A673 (cell line): Measurements from ENCODE around the gene DACT1. TPM values are rescaled to one million over a fixed set of nuclear protein-coding genes. Genes with fewer than 3 reads are reported as not detected.
A peak's percentile ranks its signal among the peaks of the same experiment; 100 is the strongest.

Experiments used
- BruUV-seq: library from RNA; stranded (reverse); fragments of 400-500 nt; replicated peaks from 2 replicates; lab custom pipeline; 2021; lab: Mats Ljungman, UMichigan
- CTCF ChIA-PET: fragments of 300-600 bp; sonication (Branson Sonifier 250); formaldehyde crosslinking; loops from one replicate; lab custom pipeline; 2022; ENCODE audit warnings: antibody characterized with exemption; lab: Charles Lee
- POLR2A ChIA-PET: fragments of 300-600 bp; sonication (Branson Sonifier 250); formaldehyde crosslinking; loops from one replicate; lab custom pipeline; 2022; ENCODE audit warnings: antibody characterized with exemption; ENCODE audit not compliant: low non-redundant PET; lab: Charles Lee
- DNase-seq: peaks from one replicate; pipeline ENCODE4 v3.0.0-alpha.2; 2015; ENCODE audit warnings: low spot score
- H3K27ac ChIP-seq: fragments of 200-600 bp; sonication (generic); 2 replicates; pipeline ENCODE4 v1.5.1; 2016; ENCODE audit warnings: mixed run types, low read depth, mild to moderate bottlenecking, mixed read lengths, antibody characterized with exemption, low read length; ENCODE audit not compliant: poor library complexity, severe bottlenecking
- H3K27me3 ChIP-seq: fragments of 200-600 bp; sonication (generic); replicated peaks from 2 replicates; pipeline ENCODE4 v1.6.1; 2017; ENCODE audit warnings: mixed run types, low read depth, mild to moderate bottlenecking, mixed read lengths, antibody characterized with exemption, low read length; ENCODE audit not compliant: insufficient read depth, poor library complexity
- H3K36me3 ChIP-seq: fragments of 200-600 bp; sonication (generic); 2 replicates; pipeline ENCODE4 v1.6.1; 2016; ENCODE audit warnings: mixed run types, mild to moderate bottlenecking, mixed read lengths, antibody characterized with exemption, low read length; ENCODE audit not compliant: insufficient read depth, poor library complexity, severe bottlenecking
- H3K4me1 ChIP-seq: fragments of 200-600 bp; sonication (generic); 2 replicates; pipeline ENCODE4 v1.6.1; 2017; ENCODE audit warnings: mixed run types, mild to moderate bottlenecking, mixed read lengths, antibody characterized with exemption, low read length; ENCODE audit not compliant: insufficient read depth, poor library complexity, severe bottlenecking
- H3K4me3 ChIP-seq: fragments of 200-600 bp; sonication (generic); 2 replicates; pipeline ENCODE4 v1.5.1; 2016; ENCODE audit warnings: low read depth, mixed run types, mild to moderate bottlenecking, mixed read lengths, low read length; ENCODE audit not compliant: poor library complexity, severe bottlenecking
- H3K9me3 ChIP-seq: fragments of 200-600 bp; sonication (generic); 2 replicates; pipeline ENCODE4 v1.6.1; 2016; ENCODE audit warnings: mixed run types, low read depth, mild to moderate bottlenecking, mixed read lengths, antibody characterized with exemption, low read length; ENCODE audit not compliant: poor library complexity, severe bottlenecking
- CTCF ChIP-seq: fragments of 300-800, 200-600 bp; sonication (generic); conservative IDR thresholded peaks from 2 replicates; pipeline ENCODE4 v1.5.1; 2017; ENCODE audit warnings: low read depth, mild to moderate bottlenecking, antibody characterized with exemption, low read length, moderate library complexity, mixed read lengths
- EZH2 ChIP-seq: fragments of 200-600 bp; sonication (generic); IDR thresholded peaks from 2 replicates; pipeline ENCODE4 v1.6.1; 2017; ENCODE audit warnings: borderline replicate concordance, low read depth, mild to moderate bottlenecking, mixed read lengths, antibody characterized with exemption, low read length; ENCODE audit not compliant: poor library complexity, severe bottlenecking
- intact Hi-C: fragments of 100-400 bp; cut with micrococcal nuclease; formaldehyde crosslinking; loops from one replicate; pipeline ENCODE4 v1.10.0; 2022; ENCODE audit not compliant: unreplicated experiment
- total RNA-seq: library from RNA; stranded (reverse); gene quantifications from 2 replicates; pipeline ENCODE4 v1.2.3, GENCODE V29; 2021

The DACT1 gene
- total RNA-seq, 1 experiment from 2014 or later = 5.1 TPM

DNA sequence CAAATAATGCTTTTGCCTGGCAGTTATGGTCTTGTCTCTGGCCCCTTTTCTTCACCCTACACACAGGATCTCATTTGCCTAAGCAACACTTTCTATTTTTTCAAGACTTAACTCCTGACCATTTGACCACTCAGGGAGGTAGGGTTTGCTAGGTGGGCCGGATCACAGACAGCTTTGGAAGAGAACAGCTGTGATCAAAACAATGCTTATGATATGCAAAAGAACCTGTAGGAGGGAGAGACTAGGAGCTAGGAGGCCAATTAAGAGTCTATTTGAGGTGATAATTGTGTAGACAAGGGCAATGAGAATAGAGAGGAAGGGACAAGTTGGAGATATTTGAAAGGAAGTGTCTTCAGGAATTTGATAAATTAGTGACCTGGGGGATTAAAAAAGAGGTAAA, 12.3 kb upstream of the DACT1 start:
- TF ChIP-seq CTCF (no peak), EZH2 (no peak)
- H3K36me3 ChIP-seq = no peaks in the 10 kb centered on the region
- ChIA-PET CTCF (no interaction called here), POLR2A (no interaction called here)
- H3K4me3 ChIP-seq = no peak overlapping the region
- H3K27me3 ChIP-seq = no peaks in the 10 kb centered on the region
- H3K4me1 ChIP-seq = peaks cover 30% of the 10 kb centered on the region
- intact Hi-C loops = no loop called here
- no peak overlapping the region for H3K27ac ChIP-seq
- no peaks in the 10 kb centered on the region for H3K9me3 ChIP-seq
- no TSS peak for BruUV-seq
- DNase-seq = no peak

DNA sequence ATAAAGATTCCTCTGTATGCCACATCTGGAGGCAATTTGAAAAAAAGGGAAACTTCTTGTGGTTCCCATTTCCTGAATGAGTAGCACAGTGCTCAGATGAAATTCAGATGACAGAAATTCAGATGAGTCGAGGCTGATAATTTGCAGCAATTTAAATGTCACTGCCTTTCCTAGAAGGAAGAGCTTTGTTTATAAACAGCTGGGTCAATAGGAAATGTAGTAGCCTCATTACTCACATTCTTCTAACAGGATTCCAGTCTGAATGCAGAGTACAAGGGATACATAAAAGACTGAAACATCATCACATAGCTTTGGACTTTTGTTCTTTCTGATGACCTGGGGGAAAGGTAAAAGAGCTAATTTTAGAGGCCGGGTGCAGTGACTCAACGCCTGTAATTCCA, 11.3 kb upstream of the DACT1 start:
- Histone ChIP-seq H3K27me3 (peaks cover 4% of the 10 kb centered on the region), H3K36me3 (no peaks in the 10 kb centered on the region), H3K9me3 (no peaks in the 10 kb centered on the region), H3K4me3 (no peak overlapping the region), H3K27ac (no peak overlapping the region), H3K4me1 (peaks cover 25% of the 10 kb centered on the region)
- ChIA-PET CTCF (no interaction called here), POLR2A (no interaction called here)
- TF ChIP-seq EZH2 (no peak), CTCF (no peak)
- no TSS peak for BruUV-seq
- intact Hi-C loops = no loop called here
- DNase-seq = peak; percentile 78

DNA sequence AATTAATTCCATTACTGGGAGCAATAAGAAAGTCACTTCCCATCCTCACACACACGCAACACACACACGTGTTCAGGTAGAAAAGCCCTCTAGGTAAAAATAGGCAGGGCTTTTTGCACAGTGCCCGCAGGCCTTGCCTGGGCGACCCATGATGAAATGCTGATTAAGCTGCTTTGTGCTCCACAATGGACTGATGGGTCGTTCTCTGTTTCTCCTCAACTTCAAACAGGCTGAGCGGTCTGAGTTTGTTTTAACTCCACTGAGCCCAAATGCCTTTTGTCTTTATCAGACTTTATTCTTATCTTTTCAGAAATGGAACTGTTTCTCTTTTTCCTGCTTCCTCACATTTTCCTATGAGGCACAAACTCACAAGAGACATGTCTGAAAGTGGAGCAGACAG, 9.4 kb upstream of the DACT1 start:
- peaks cover 18% of the 10 kb centered on the region for H3K27me3 ChIP-seq
- ChIA-PET POLR2A (no interaction called here), CTCF (no interaction called here)
- H3K9me3 ChIP-seq = no peaks in the 10 kb centered on the region
- peaks cover 14% of the 10 kb centered on the region for H3K4me1 ChIP-seq
- intact Hi-C loops = no loop called here
- no peak for DNase-seq
- no peaks in the 10 kb centered on the region for H3K36me3 ChIP-seq
- no peak overlapping the region for H3K4me3 ChIP-seq
- TF ChIP-seq CTCF (no peak), EZH2 (no peak)
- no TSS peak for BruUV-seq
- H3K27ac ChIP-seq = no peak overlapping the region
